HEK293T (cell line): ENCODE measurements around the gene GYPC.

Experiments
- ARNT ChIP-seq: fragments of 450-650 bp; IDR thresholded peaks from 2 replicates; pipeline ENCODE4 v1.6.1; 2017; ENCODE audit warnings: mild to moderate bottlenecking
- BHLHE40 ChIP-seq: fragments of 450-650 bp; IDR thresholded peaks from 2 replicates; pipeline ENCODE4 v1.6.1; 2016; ENCODE audit warnings: mild to moderate bottlenecking, moderate library complexity, borderline replicate concordance
- FOXA1 ChIP-seq: fragments of 450-650 bp; IDR thresholded peaks from 2 replicates; pipeline ENCODE4 v1.6.1; 2016; ENCODE audit warnings: mild to moderate bottlenecking
- FOXM1 ChIP-seq: fragments of 450-650 bp; IDR thresholded peaks from 2 replicates; pipeline ENCODE4 v1.6.1; 2017; ENCODE audit warnings: mild to moderate bottlenecking, borderline replicate concordance
- LEF1 ChIP-seq: fragments of 450-650 bp; IDR thresholded peaks from 2 replicates; pipeline ENCODE4 v1.6.1; 2017; ENCODE audit warnings: mild to moderate bottlenecking, borderline replicate concordance
- SUZ12 ChIP-seq: fragments of 450-650 bp; IDR thresholded peaks from 2 replicates; pipeline ENCODE4 v1.6.1; 2016; ENCODE audit warnings: mild to moderate bottlenecking
- TARDBP ChIP-seq: fragments of 450-650 bp; IDR thresholded peaks from 2 replicates; pipeline ENCODE4 v1.6.1; 2016

- TF ChIP-seq BHLHE40 (no peak), FOXM1 (no peak), ARNT (no peak), FOXA1 (no peak), SUZ12 (no peak), LEF1 (no peak), TARDBP (no peak)
These were observed 19.7 kb downstream of the GYPC start for GRCh38 chr2:126675637-126676036.
